CD4-positive, alpha-beta T cell treated with Interleukin-4 for 1 hour (primary cell): ENCODE measurements around the gene SPRED1.
A peak's percentile ranks its signal among the peaks of the same experiment; 100 is the strongest.

ENCODE experiments used
- DNase-seq, 2 donors: peaks; one replicate each; pipeline ENCODE4 v3.0.0-alpha.2; 2020 to 2022

Gene SPRED1

GRCh38 chr15:38252481-38253350 lies at the start of gene SPRED1:
Gene SPRED1, plus strand, starts transcription at chr15:38252836. Its CDS starts 350 bp downstream, at chr15:38253186.
- peak in 1 of 2 donors; percentile 11 for DNase-seq

GRCh38 chr15:38205526-38206272 lies 46.9 kb upstream of the SPRED1 start:
- no peak for DNase-seq

GRCh38 chr15:38207621-38208020 lies 45.0 kb upstream of the SPRED1 start:
- DNase-seq: no peak

GRCh38 chr15:38208206-38208605 lies 44.4 kb upstream of the SPRED1 start:
- no peak for DNase-seq

- no peak for DNase-seq
Observed at GRCh38 chr15:38208779-38209178, 43.9 kb upstream of the SPRED1 start.

GRCh38 chr15:38211249-38211648 lies 41.4 kb upstream of the SPRED1 start:
- no peak for DNase-seq

GRCh38 chr15:38211811-38212210 lies 40.8 kb upstream of the SPRED1 start:
- no peak for DNase-seq

GRCh38 chr15:38212729-38213351 lies 39.8 kb upstream of the SPRED1 start:
- no peak for DNase-seq

GRCh38 chr15:38213356-38213755 lies 39.3 kb upstream of the SPRED1 start:
- DNase-seq: no peak

- no peak for DNase-seq
Observed at GRCh38 chr15:38215707-38216106, 36.9 kb upstream of the SPRED1 start.

GRCh38 chr15:38216763-38217162 lies 35.9 kb upstream of the SPRED1 start:
- DNase-seq: no peak

GRCh38 chr15:38217191-38217595 lies 35.4 kb upstream of the SPRED1 start:
- no peak for DNase-seq

- DNase-seq: no peak
Observed at GRCh38 chr15:38217788-38218609, 34.6 kb upstream of the SPRED1 start.

GRCh38 chr15:38220606-38221273 lies 31.9 kb upstream of the SPRED1 start:
- DNase-seq: no peak

- DNase-seq: no peak
Observed at GRCh38 chr15:38224486-38224885, 28.1 kb upstream of the SPRED1 start.

GRCh38 chr15:38225381-38225780 lies 27.3 kb upstream of the SPRED1 start:
- DNase-seq: no peak

- no peak for DNase-seq
Observed at GRCh38 chr15:38226608-38227266, 25.9 kb upstream of the SPRED1 start.

GRCh38 chr15:38227941-38228340 lies 24.7 kb upstream of the SPRED1 start:
- DNase-seq: no peak

- DNase-seq: no peak
Observed at GRCh38 chr15:38228618-38229017, 24.0 kb upstream of the SPRED1 start.

- DNase-seq: no peak
Observed at GRCh38 chr15:38229705-38230310, 22.8 kb upstream of the SPRED1 start.

- DNase-seq: no peak
Observed at GRCh38 chr15:38231436-38231835, 21.2 kb upstream of the SPRED1 start.
